Measurements from ENCODE around the gene CA11. TPM values are rescaled to one million over a fixed set of nuclear protein-coding genes. Genes with fewer than 3 reads are reported as not detected.

Gene CA11
- total and polyA plus RNA-seq, 2 of the 8 experiments (the other 6 are each of a cell fraction or from before 2014, with no cell fraction given), result 51.7 to 71.4 TPM

- Histone ChIP-seq H2BK120ac (replicated peaks; ENCODE audit: low read depth, low read length) (no peak overlapping the region), H3K9me3 (ENCODE audit: insufficient read depth in 2 of 2, low read depth in 1 of 2, low read length in 1 of 2) (no peaks in the 10 kb centered on the region), H4K5ac (ENCODE audit: insufficient read length, low read depth, low read length) (no peak overlapping the region), H2BK5ac (ENCODE audit: low read depth, low read length) (no peak overlapping the region), H3K18ac (ENCODE audit: extremely low read depth, low read length) (peak overlapping the region; percentile 81; the same call in 1 of the 2 replicates), H3K79me1 (ENCODE audit: low read depth, low read length) (no peaks in the 10 kb centered on the region), H2AK5ac (ENCODE audit: low read depth, low read length) (no peak overlapping the region), H3K27ac (ENCODE audit: low read depth, low read length) (no peak overlapping the region), H3K23me2 (ENCODE audit: low read depth, low read length) (peaks cover 27% of the 10 kb centered on the region), H3K79me2 (ENCODE audit: control insufficient read depth in 1 of 2, insufficient read depth in 2 of 2, low read length in 2 of 2) (no peaks in the 10 kb centered on the region), H3K4ac (replicated peaks; ENCODE audit: insufficient read length, low read depth, low read length) (no peak overlapping the region), H3K56ac (replicated peaks; ENCODE audit: insufficient read length, low read depth, low read length) (no peak overlapping the region), H4K20me1 (replicated peaks in 1 of 2; ENCODE audit: control insufficient read depth in 1 of 2, insufficient read depth in 2 of 2, low read length in 2 of 2) (peaks cover 0 to 4% of the 10 kb centered on the region in 2 experiments), H3K4me3 (ENCODE audit: extremely low read depth in 1 of 4, insufficient read depth in 2 of 4, low read depth in 3 of 4, low read length in 4 of 4) (peak overlapping the region; percentile 58 to 74 (median 66)), H2BK20ac (ENCODE audit: low read length) (no peak overlapping the region), H3K27me3 (replicated peaks in 1 of 4; ENCODE audit: control insufficient read depth in 3 of 4, extremely low read depth in 1 of 4, insufficient read depth in 3 of 4, low read length in 3 of 4) (peaks cover 0 to 2% (median 0%) of the 10 kb centered on the region in 4 experiments; a peak in 2 of 7 replicates), H4K91ac (replicated peaks; ENCODE audit: insufficient read length, low read length) (no peak overlapping the region), H3K23ac (ENCODE audit: insufficient read length) (no peak overlapping the region), H2AFZ (ENCODE audit: low read length) (no peak overlapping the region), H3K4me2 (ENCODE audit: insufficient read depth in 1 of 2, low read depth in 2 of 2, low read length in 2 of 2) (peak overlapping the region; percentile 94 to 95), H3K4me1 (replicated peaks in 1 of 4; ENCODE audit: control insufficient read depth in 3 of 4, insufficient read depth in 4 of 4, low read length in 3 of 4) (peaks cover 9 to 37% (median 29%) of the 10 kb centered on the region in 4 experiments), H2BK15ac (ENCODE audit: low read length) (no peak overlapping the region), H2BK12ac (ENCODE audit: low read depth, low read length) (no peak overlapping the region), H3K14ac (ENCODE audit: insufficient read length) (no peak overlapping the region), H3K9ac (replicated peaks in 1 of 4; ENCODE audit: extremely low read depth in 1 of 4, low read depth in 3 of 4, low read length in 3 of 4) (peak overlapping the region in 1 of 4 experiments; percentile 53; a peak in 3 of 7 replicates), H4K8ac (ENCODE audit: extremely low read depth, insufficient read depth, low read length) (no peak overlapping the region), H3K36me3 (ENCODE audit: control insufficient read depth in 2 of 4, insufficient read depth in 4 of 4, low read length in 3 of 4) (no peaks in the 10 kb centered on the region)
- FAIRE-seq (no peak), DNase-seq (ENCODE audit: low read depth in 1 of 2, low spot score in 2 of 2) (peak in 1 of 2 experiments; percentile 84)
- WGBS, 2 experiments (ENCODE audit: extremely low coverage in 1 of 2, insufficient coverage in 1 of 2, insufficient read length in 1 of 2, insufficient replicate concordance in 2 of 2, low coverage in 1 of 2, low lambda C conversion rate in 2 of 2, missing lambda C conversion rate in 1 of 2), result 19% methylated on average over 7 of the region's 67 CpGs; no CpG with 5 or more reads in 1 of the 2 experiments
- TF ChIP-seq EGR1 (IDR thresholded peaks at IDR 0.05; ENCODE audit: borderline replicate concordance, low read depth, low read length) (peak; percentile 23; the same call in 1 of the 2 replicates), CHD2 (IDR thresholded peaks at IDR 0.05; ENCODE audit: low read length) (no peak), NRF1 (IDR thresholded peaks at IDR 0.05; ENCODE audit: low read depth, low read length) (peak; percentile 38; the same call in 1 of the 2 replicates), TAF1 (IDR thresholded peaks at IDR 0.05; ENCODE audit: low read depth, low read length) (peak; percentile 12; the same call in 1 of the 2 replicates), POLR2A (IDR thresholded peaks at IDR 0.05; ENCODE audit: control extremely low read depth in 1 of 2, low read depth in 2 of 2, low read length in 2 of 2) (peak in 1 of 2 experiments; percentile 10; a peak in 1 of 3 replicates), TAF7 (optimal IDR thresholded peaks at IDR 0.05; ENCODE audit: borderline replicate concordance, low read depth, low read length) (peak; percentile 23), MAX (IDR thresholded peaks at IDR 0.05) (0 out of 2 replicates have a peak, but pooled peaks have one; percentile 8), BCL11A (IDR thresholded peaks at IDR 0.05; ENCODE audit: low read depth in 2 of 2, low read length in 2 of 2) (no peak), SIN3A (conservative IDR thresholded peaks at IDR 0.05 in 1 of 2, IDR thresholded peaks at IDR 0.05 in 1 of 2; ENCODE audit: low read depth in 1 of 2, low read length in 2 of 2) (peak in 1 of 2 experiments; percentile 57; a peak in 1 of 4 replicates)
- CTCF ChIA-PET (ENCODE audit: partially characterized antibody), result no interaction called here
- POLR2A ChIA-PET (ENCODE audit: partially characterized antibody), result interaction anchor here (0.6 to 30.9 kb wide), 3 partner anchors 10 to 265 kb away, joined by 3 to 788 read pairs (median 3); partner anchors contain the start of genes CA11, FAM83E, NUCB1 and RPL18
These were observed 10.6 kb downstream of the CA11 start for GRCh38 chr19:48635263-48635965.

Data from H1 (cell line).